ENCODE measurements around the gene PVALB.

DNA sequence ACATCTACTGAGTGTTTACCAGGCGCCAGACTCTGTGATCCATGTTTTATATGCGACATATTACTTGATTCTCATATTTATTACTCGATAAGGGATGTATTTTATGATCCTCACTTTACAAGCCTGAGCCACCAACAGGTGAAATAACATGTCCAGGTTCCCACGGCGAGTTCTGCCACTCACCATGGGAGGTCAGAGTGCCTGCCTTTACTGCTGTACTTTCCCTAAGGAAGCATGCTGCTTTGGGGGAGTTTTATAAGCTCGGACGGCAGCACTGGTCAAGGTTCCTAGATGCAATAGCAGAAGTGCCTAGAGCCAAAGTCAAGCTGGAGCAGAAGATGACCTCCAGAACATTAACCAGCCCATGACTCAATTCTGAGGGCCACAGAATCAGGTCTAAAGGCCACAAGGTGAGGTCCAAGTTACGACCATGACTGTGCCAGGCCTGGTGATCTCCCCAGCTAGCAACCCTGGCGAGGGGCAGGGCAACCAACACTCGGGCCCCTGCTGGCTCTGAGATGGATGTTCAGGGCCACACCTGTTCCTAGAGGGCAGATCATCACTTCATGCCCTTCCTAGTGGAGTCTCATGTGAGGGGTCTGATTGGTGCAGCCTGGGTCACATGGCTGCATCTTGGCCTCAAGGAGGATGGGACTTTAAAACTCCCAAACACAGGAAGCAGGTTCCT is 55.1 kb downstream of the PVALB start:
- TF ChIP-seq CTCF (IDR thresholded peaks at IDR 0.05; ENCODE audit: borderline replicate concordance, extremely low read depth, low read length, poor library complexity, severe bottlenecking) (no peak), EZH2 (IDR thresholded peaks at IDR 0.05; ENCODE audit: borderline replicate concordance, low read depth, low read length, severe bottlenecking) (no peak)
